Measurements from ENCODE around the gene TTLL4.

DNA sequence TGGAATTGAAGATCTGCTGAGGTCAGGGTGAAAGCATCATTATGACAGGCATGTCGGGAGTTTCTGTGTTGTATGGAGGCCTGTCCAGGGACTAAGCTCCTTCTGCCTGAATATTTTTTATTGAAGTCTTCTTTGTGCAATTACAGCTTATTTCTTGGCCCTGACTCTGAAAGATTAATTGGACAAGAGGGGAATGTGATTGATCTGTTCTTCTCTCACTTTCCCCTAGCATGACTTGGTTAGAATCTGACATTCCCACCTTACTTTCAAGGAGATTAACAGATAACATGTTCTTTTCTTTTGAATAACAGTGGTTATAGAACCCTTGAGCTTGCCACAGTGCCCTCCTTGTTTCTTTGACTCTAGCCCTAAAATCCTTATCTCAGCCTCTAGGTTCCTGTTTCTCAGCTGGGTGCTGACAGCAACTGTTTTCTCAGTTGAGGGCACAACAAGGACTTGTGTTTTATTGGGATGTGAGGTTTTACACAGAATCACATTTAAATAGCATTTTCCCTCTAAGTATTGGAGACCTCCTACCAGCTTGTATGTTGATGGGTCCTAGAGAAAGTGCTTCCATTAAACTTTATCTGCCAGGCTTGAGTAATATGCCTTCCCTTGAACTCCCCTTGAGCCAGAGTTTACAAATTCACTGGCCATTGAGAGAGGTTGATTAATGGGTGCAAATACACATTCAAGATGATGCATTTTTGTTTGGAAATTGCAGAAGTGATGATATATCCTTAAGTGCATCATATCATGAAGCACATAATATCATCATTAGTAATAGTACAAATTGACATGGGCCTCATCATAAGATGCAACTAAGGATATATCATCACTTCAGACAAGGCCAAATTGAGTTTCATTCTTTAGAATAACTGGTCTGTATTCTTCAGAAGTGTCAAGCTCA is 12.5 kb downstream of the TTLL4 start:
- TF ChIP-seq, protein P1, sequence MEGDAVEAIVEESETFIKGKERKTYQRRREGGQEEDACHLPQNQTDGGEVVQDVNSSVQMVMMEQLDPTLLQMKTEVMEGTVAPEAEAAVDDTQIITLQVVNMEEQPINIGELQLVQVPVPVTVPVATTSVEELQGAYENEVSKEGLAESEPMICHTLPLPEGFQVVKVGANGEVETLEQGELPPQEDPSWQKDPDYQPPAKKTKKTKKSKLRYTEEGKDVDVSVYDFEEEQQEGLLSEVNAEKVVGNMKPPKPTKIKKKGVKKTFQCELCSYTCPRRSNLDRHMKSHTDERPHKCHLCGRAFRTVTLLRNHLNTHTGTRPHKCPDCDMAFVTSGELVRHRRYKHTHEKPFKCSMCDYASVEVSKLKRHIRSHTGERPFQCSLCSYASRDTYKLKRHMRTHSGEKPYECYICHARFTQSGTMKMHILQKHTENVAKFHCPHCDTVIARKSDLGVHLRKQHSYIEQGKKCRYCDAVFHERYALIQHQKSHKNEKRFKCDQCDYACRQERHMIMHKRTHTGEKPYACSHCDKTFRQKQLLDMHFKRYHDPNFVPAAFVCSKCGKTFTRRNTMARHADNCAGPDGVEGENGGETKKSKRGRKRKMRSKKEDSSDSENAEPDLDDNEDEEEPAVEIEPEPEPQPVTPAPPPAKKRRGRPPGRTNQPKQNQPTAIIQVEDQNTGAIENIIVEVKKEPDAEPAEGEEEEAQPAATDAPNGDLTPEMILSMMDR (IDR thresholded peaks at IDR 0.05; ENCODE audit: low read depth, low read length, poor library complexity, severe bottlenecking) = no peak
- no peak for TF ChIP-seq EZH2phosphoT487 (IDR thresholded peaks at IDR 0.05; ENCODE audit: borderline replicate concordance, low read length)
